GM19043 (cell line): ENCODE data around the gene INMT.
A peak's percentile ranks its signal among the peaks of the same experiment; 100 is the strongest.

ENCODE experiments used
- ATAC-seq: cut with Tn5 transposase; IDR thresholded peaks from one replicate; pipeline ENCODE4 v1.9.1; 2021; ENCODE audit warnings: low read depth; ENCODE audit not compliant: unreplicated experiment

The INMT gene

DNA sequence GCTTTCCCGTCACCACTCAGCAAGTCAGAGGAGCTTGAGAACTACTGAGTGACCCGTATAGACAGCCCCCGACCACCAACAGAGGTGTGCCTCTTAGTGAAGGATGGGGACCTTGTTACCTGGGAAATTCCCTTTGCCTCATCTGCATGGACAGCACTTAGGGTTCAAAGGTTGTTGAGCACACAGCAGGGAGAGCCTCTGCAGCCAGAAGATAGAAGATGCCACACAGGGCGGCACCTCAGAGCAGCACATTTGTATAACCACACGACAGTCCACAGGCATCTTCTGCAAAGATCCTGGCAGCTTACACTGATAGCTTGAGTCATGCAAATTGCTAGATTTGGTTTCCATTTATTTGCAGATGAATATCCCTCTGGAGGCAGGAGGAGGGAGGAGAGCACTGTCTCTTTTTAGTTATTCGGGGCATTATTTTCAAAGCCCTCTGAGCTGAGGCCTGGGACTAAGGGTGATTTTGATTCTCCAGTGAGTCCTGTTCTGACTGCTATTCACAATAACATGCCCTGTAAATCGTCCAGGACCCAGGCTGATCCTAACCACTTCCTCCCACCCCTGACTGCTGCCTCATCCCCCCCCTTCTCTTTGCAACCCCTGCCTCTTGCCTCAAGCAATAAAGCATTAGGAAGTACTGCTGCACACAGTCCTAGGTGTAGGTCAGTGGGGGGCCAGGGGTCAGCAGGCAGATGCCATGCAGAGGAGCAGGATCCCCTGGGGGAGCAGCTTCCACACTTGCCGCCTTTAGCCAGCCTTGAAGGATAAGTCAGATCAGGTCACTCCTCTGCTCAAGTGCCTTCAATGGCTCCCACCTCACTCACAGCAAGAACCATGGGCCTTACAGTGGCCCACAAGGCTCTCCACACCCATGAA, 24.6 kb upstream of the INMT start:
- ATAC-seq, result peak; percentile 59

DNA sequence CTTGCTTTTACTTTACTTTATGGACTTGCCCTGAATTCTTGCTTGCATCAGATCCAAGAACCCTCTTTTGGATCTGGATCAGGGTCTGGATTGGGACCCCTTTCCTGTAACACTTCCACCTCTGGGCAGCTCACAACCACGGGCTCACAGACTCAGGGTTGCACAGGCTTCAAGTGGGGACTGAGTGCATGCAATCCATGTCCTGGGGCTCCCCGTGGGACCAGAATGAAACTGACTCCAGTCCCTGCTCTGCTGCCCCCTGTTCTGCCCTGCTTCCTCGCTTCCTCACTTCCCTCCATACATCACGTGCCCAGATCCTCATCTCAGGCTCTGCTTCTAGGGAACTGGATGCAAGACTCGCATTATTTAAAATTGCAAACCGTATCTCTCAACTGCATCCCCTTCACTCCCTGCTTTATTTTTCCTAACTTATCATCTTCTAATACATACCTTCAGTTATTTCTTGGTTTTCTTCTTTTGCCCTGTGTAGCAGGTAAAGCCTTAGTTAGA, 23.3 kb upstream of the INMT start:
- ATAC-seq, result no peak

DNA sequence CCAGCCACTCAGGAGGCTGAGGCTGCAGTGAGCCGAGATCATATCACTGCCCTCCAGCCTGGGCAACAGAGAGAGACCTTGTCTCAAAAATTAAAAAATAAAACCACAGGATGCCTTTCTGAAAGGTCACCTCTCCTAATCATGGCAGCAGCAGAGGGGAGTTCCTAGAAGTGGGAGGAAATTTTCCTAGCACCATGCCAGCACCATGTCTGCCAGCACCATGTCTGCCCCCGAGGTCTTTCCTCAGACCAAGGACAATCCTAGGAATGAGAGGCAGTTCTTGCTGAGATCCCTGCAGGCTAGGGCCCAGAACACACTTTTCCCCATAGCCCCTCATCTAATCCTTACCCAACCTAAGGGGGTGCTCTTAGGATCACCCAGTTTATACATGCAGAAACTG, 22.3 kb upstream of the INMT start:
- ATAC-seq, result no peak

DNA sequence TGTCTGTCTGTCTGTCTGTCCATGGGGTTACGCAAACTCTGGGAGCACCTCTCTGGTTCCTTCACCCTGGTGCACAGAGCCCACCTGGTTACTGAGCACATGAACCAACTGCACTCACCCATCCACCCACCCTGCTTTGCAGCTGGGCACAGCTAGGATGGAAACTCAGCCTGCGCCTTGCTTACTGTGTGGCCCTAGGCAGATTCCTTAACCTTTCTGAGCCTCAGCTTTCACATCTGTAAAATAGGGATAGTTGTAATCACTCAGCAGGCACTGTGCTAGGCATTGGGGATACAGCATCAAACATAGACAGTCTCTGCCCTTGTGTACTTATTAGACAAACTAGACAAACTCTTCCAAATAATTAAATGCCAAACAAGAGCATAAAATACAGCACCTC, 21.8 kb upstream of the INMT start:
- ATAC-seq, result no peak

DNA sequence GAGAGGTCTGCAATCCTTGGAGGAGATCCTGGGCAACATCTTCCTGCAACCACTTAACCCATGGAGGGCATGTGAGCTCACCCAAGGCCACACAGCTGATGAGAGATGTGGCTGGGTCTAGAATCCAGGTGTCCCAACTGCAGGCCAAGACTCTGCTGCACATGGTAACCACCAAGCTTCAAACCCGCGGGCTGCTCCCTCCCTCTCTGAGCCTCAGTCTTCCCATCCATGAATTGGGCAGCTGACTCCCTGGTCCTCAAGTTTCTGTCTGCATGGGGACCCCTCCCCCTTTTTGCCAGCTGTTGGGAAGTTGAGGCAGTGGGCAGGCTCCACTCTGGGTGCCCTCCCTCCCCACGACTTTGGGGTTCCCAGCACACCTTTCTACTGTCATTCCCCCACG, 20.9 kb upstream of the INMT start:
- no peak for ATAC-seq

DNA sequence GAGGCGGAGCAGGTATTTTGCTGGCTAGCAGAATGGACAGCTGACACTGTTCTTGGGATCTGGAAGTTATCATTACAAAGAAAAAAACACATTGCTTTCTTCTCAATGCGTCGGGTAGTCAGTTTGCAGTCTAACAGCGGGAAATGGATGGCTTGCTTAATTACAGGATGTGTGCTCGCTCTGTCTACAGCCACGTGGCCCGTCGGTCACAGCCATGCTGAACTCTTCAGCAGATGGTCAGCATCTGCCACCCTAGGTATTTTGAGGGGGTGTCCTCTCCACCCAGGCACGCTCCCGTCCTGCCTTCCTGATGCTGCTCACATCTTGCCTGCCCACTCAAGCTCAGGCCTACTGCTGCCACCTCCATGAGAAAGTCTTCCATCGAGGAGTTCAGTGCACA, 20.4 kb upstream of the INMT start:
- ATAC-seq, result no peak

DNA sequence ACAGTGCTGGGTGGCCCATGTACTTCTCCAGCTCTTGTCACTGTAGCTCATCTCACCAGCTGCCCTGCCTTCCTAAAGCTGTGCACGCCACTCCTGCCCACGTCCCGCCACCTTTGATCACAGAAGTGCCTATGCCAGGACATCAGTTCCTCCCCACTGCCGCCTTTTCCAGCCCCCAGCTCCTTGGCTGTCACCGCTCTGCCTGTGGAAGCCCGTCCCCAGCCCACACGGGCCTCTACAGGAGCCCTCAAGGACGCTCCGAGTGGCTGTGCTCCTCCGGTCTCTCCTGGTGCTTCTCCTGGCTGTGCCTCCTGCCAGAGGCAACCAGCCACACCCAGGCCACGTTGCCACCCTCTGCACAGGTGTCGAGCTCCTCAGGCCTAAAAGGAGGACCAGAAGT, 19.3 kb upstream of the INMT start:
- ATAC-seq, result no peak

DNA sequence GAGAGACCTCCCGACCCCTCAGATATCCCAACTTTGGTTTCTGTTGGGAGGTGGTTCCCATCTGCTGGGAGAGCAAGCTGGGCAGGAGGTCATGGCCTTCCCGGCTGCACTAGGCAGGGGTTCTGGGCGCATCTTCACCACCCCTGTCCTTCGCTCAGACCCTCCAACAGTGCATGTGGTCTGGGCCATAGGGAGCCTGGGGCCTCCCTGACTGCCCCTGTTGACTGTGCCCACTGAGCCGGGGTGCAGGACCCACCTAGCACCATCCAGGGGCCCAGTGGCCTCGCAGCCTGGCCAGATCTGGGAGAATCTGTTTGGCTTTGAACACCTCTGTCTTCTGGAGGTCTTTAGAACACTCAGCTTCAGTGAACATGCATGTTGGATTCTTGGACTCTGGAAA, 18.7 kb upstream of the INMT start:
- no peak for ATAC-seq

DNA sequence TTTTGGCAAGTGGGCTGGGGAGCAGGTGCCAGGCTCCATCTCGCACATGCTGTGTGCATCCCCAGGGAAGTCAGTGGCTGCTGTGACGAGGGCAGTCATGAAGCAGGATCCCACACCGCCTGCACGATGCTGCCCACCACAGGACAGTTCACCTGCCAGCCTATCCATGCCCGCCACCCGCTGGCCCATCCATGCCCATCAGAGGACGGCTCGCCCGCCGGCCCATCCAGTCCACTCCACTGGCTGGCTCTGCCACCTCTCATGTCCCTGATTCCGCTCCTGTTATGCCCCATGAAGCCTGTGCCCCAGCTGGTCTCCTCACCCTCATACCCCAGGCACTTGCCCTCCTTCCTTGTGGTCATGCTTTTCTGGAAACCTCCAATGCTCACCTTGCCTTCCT, 18.2 kb upstream of the INMT start:
- ATAC-seq, result no peak

DNA sequence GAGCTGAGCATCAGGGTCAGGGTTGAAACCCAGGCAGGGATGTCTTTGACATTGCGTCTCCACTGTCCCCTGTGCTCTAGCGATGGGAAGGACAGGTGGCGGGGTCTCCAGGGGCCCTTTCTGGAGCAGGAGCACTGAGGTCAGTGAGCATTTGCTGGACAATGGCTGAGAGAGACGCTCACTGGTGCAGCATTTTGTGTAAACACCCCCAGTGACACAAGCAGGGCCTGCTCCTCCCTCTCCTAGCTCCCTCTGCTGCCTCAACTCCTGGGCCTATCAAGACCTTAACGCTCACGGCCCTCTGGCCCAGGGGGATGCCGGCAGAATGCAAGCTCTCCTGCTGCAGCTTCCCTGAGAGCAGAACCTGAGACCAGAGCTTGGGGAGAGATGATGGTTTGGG, 17.4 kb upstream of the INMT start:
- ATAC-seq, result no peak

DNA sequence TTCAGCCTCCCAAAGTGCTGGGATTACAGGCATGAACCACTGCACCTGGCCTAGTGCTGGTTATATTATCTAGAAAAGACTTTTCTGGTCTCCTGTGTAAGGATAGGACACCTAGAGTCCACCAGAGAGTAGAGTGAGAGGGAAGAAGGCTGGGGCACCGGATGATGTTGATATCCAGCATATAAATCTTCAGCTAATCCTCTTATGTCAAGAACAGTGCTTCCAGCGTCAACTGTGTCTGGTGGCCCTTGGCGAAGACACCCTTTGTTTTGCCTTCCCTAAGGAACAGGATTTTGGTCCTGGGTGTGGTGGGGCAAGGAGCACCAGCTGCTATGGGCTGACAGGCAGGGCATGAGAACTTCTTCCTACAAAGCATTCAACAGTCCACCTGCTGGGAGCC, 16.3 kb upstream of the INMT start:
- ATAC-seq, result no peak

DNA sequence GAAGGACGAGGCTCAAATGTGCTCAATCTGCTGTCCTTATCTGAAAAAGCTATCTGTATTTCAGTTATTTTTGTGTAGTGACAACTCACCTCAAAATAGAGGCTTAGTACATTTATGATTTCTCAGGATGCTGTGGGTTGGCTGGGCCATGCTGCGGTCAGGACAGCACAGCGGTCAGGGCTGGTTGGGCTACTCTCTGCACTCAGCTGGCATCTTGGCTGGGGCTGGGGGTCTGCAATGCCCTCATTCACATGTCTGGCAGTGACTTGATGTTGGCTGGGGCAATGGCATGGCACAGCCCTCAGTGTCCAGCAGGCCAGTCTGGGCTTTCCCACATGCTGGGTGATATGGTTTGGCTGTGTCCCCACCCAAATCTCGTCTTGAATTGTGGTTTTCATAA, 15.6 kb upstream of the INMT start:
- ATAC-seq, result no peak

DNA sequence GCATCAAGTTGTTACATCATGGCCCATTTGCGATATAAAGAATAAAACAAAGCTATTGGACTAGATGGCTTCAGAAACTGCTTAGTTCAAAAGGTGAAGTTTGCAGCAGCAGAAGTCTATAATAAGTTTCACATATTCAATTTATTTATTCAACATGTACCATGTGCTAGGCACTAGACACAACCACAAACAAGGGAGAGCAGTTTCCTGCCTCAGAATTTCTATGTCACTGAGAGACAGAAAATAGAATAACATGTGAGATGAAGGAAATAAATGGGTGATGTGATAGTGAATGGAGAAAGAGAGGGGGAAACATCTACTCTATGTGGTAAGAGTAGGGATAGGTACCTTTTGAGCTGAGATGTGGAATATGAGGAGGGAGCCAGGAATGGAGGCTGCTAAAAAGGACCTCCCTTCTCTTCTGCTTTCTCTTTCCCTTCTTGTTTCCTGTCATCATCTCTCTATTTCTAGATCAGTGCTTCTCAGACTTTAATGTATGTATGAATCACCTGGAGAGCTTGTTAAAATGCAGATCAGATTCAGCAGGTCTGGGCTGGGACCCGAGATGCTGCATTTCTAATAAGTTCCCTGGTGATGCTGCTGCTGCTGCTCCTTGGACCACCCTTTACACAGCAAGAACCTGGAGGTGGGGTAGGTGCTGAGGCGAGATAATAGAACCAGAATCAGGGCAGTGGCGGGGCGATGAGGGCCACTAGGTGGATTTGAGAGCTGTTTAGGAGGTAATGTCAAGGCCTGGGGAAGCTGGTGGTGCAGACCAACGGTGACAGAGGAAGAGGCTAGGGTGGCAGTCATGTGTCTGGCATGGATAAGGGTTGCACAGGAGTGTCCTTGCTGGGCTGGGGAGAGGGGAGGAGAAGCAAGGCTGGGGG, 13.7 kb upstream of the INMT start:
- no peak for ATAC-seq

DNA sequence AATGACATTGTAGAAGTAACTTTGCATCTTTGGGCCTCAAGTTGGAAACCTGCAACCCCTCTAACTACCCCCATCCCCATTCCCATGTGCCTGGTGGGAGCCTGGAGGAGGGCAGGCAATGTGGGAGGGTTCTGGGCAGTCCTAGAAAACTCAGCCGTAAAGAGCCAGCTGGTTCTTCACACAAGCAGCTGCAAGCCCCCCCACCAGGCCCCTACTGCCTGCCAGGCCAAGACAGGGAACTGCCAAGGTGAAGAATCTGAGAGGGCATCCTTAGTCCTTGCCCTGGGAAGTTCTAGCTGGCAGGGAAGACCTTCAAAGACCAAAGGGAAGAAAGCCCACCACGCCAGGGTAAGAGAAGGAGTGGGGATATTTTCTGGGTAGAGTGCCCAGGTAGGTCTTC, 12.2 kb upstream of the INMT start:
- no peak for ATAC-seq

DNA sequence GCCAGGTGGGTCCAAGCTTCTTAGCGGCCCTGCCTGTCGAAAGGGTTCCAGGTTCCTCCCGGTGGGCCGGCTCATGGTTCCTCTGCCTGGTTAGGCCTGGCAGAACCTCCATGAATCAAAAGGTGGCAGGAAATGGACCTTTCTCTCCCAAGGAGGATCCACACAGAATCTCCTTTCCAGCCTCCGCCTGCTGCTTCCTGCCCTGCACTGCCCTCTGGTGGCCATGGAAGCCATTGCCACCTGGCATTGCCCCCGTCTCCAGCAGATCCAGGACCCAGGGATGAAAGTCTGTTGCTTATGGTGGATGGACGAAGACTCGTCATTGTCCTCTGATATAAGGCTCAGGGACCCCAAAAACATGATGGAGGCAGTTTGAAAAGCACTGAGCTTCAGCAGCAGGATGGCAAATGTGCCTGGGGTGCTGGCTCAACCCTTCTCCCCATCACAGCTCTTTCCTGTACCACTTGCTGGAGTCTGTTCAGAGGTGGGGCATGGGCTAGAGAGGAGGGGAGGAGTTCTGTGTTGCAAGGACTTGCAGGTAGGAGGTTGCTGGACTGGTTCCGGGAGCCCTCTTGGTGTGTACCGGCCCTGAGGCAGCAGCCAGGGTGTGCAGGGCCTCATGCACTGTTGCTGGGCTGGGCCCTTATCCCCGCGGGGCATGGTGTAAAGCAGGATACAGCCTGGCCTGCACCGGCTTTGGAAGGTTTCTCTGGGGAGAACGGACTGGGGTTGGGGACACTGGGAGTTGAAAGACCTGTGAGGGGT, 11.3 kb upstream of the INMT start:
- ATAC-seq, result no peak

DNA sequence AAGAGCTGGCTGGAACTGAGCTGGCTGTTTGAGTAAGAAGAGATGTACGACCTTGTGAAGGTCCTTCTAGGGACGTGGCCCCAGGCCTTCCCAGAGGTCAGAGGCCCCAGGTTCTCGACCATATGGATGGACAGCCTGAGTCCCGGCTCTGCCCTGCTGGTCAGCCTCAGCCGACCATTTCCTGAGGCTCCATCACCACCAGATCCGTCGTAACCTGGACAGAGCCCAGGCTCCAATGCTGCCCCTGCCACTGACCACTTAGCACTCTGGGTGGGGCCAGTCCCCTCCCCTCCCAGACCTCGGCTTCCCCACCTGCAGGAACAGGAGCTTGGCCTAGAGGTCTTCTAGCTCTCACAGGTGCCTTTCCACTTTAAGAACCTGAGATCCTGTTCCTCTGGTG, 10.6 kb upstream of the INMT start:
- no peak for ATAC-seq

DNA sequence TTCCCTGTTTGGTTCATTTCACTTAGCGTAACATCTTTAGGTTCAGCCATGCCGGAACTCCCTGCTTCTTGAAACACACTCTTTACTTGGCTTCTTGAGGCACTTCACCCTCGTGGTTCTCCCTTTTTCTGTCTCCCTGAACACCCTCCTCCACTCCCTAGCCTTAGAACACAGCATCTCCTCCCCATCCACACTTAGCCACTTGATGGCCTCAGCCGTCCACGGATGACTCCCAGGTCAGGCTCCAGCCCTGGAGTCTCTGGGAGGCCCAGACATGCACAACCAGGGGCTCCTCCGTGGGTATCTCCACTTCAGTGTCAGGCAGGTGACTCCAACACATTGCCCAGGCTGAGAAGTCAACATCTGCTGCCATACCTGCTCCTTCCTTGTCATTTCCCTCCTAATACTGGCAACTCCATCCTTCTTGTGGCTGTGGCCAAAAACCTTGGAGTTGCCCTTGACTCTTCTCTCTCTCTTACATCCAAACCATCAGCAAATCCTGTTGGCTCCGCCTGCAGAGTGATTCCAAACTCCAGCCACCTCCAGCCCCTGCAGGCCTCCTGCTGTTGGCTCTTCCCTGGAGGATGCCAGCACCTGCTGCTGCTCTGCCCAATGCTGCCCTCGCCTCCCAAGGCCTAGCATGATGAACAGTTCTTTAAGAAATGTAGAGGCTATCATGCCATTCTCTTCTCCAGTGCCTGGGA, 8.4 kb upstream of the INMT start:
- no peak for ATAC-seq

DNA sequence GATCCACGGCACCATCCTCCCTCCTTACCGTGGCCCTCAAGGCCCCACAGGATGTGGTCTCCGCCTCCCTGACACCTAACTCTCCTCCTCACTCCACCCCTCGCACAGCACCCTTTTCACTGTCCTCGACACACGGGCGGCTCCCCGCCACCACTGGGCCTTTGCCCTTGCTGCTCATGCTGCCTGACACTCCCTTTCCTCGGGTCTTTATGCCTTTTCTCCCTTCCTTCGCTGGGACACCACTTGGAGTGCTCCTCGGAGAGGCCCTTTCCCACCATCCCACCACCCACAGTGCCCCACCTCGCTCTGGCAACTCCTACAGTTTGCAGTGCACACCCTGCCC, 7.9 kb upstream of the INMT start:
- no peak for ATAC-seq

DNA sequence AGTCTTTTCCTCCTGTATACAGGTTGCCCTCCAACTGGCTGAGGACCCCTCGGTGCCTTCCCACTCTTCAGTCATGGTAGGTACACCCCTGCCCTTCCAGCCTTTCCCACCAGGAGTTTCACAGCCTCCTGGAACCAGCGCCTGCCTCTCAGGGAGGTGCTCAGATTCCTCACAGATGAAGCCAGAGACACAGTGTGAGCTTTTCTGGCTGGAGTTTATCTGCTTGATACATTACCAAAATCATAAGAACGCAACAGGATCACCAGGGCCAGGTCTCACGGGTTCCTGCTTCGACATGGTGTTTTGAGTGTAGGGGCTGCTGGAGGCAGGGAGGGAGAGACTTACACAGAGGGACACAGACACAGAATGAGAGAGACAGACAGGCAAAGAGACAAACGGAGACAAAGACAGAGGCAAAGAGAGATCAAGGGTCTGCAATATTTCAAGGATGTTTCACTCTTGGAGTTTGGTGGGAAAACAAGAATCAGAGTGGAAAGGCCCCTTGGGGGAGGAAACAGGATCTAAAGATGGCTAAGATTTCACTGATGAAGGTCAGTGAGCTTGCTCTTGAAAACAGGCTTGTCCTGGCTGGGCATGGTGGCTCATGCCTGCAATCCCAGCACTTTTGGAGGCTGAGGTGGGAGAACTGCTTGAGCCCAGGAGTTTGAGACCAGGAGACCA, 6.5 kb upstream of the INMT start:
- no peak for ATAC-seq

DNA sequence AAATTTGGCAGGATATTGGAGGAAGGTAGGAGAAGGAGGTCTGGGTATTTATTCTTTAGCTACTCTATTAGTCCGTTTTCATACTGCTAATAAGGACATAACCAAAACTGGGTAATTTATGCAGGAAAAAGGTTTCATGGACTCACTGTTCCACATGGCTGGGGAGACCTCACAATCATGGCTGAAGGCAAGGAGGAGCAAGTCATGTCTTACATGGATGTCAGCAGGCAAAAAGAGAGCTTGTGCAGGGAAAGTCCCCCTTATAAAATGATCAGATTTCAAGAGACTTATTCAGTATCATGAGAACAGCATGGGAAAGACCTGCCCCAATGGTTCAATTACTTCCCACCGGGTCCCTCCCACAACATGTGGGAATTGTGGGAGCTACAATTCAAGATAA, 1.9 kb upstream of the INMT start:
- ATAC-seq, result no peak
